ENCODE results near the gene POU6F2.
"Not testable (repeated sequence)": the region's sequence is repeated elsewhere in the genome, so short reads cannot be mapped to it uniquely, and the experiment has no call there.

Gene POU6F2

GRCh38 chr7:39375874-39376190 lies 398.1 kb downstream of the POU6F2 start:
- Histone ChIP-seq H3F3A (ENCODE audit: control insufficient read depth, insufficient read depth) (no peaks in the 10 kb centered on the region), H3K9me2 (replicated peaks; ENCODE audit: control insufficient read depth, low read length) (no peaks in the 10 kb centered on the region), H3K27me3 (ENCODE audit: control insufficient read depth, low read length) (peaks cover 4% of the 10 kb centered on the region; the same call in 1 of the 2 replicates), H4K20me1 (ENCODE audit: control insufficient read depth, insufficient read depth, low read depth, low read length) (no peaks in the 10 kb centered on the region), H3K79me2 (ENCODE audit: control insufficient read depth, low read length) (no peaks in the 10 kb centered on the region), H3K4me1 (ENCODE audit: control insufficient read depth, low read length) (no peaks in the 10 kb centered on the region), H3K36me3 (ENCODE audit: control insufficient read depth, low read length) (no peaks in the 10 kb centered on the region), H3K27ac (ENCODE audit: low read depth, low read length) (no peak overlapping the region), H3K4me2 (ENCODE audit: low read length) (no peak overlapping the region), H3K9me3 (ENCODE audit: control insufficient read depth, insufficient read depth, low read length) (no peaks in the 10 kb centered on the region), H3K4me3 (ENCODE audit: low read length) (no peak overlapping the region)
- TF ChIP-seq CTCF (IDR thresholded peaks at IDR 0.05; ENCODE audit: low read depth, low read length, poor library complexity, severe bottlenecking): no peak

GRCh38 chr7:39376881-39377280 lies 399.2 kb downstream of the POU6F2 start:
- H3K4me2 ChIP-seq (ENCODE audit: low read length); H3K9me3 ChIP-seq (ENCODE audit: control insufficient read depth, insufficient read depth, low read length); H4K20me1 ChIP-seq (ENCODE audit: control insufficient read depth, insufficient read depth, low read depth, low read length); H3K79me2 ChIP-seq (ENCODE audit: control insufficient read depth, low read length); H3K36me3 ChIP-seq (ENCODE audit: control insufficient read depth, low read length); H3K9me2 ChIP-seq (replicated peaks; ENCODE audit: control insufficient read depth, low read length); H3K27ac ChIP-seq (ENCODE audit: low read depth, low read length); H3K4me3 ChIP-seq (ENCODE audit: low read length); H3F3A ChIP-seq (ENCODE audit: control insufficient read depth, insufficient read depth); H3K4me1 ChIP-seq (ENCODE audit: control insufficient read depth, low read length); H3K27me3 ChIP-seq (ENCODE audit: control insufficient read depth, low read length): not testable (repeated sequence)

- Histone ChIP-seq H3K4me1 (ENCODE audit: control insufficient read depth, low read length) (no peaks in the 10 kb centered on the region), H3K27me3 (ENCODE audit: control insufficient read depth, low read length) (peaks cover 3% of the 10 kb centered on the region; the same call in 1 of the 2 replicates), H3K4me3 (ENCODE audit: low read length) (no peak overlapping the region), H3K9me3 (ENCODE audit: control insufficient read depth, insufficient read depth, low read length) (no peaks in the 10 kb centered on the region), H3F3A (ENCODE audit: control insufficient read depth, insufficient read depth) (no peaks in the 10 kb centered on the region), H3K79me2 (ENCODE audit: control insufficient read depth, low read length) (no peaks in the 10 kb centered on the region), H3K27ac (ENCODE audit: low read depth, low read length) (no peak overlapping the region), H3K36me3 (ENCODE audit: control insufficient read depth, low read length) (no peaks in the 10 kb centered on the region), H4K20me1 (ENCODE audit: control insufficient read depth, insufficient read depth, low read depth, low read length) (no peaks in the 10 kb centered on the region), H3K4me2 (ENCODE audit: low read length) (no peak overlapping the region), H3K9me2 (replicated peaks; ENCODE audit: control insufficient read depth, low read length) (no peaks in the 10 kb centered on the region)
- TF ChIP-seq EZH2phosphoT487 (IDR thresholded peaks at IDR 0.05; ENCODE audit: borderline replicate concordance, low read length) (no peak), CTCF (IDR thresholded peaks at IDR 0.05; ENCODE audit: low read depth, low read length, poor library complexity, severe bottlenecking) (no peak)
These were observed 401.7 kb downstream of the POU6F2 start for GRCh38 chr7:39379416-39379815.

- no peaks in the 10 kb centered on the region for H3K36me3 ChIP-seq (ENCODE audit: control insufficient read depth, low read length)
- TF ChIP-seq CTCF (IDR thresholded peaks at IDR 0.05; ENCODE audit: low read depth, low read length, poor library complexity, severe bottlenecking) (no peak), EZH2phosphoT487 (IDR thresholded peaks at IDR 0.05; ENCODE audit: borderline replicate concordance, low read length) (no peak)
These were observed 405.4 kb downstream of the POU6F2 start for GRCh38 chr7:39383136-39383535.

More at GRCh38 chr7:39383136-39383535, 405.4 kb downstream of the POU6F2 start:
- no peak overlapping the region for H3K4me2 ChIP-seq (ENCODE audit: low read length)
- H3F3A ChIP-seq (ENCODE audit: control insufficient read depth, insufficient read depth): no peaks in the 10 kb centered on the region
- no peak overlapping the region for H3K27ac ChIP-seq (ENCODE audit: low read depth, low read length)
- H3K79me2 ChIP-seq (ENCODE audit: control insufficient read depth, low read length): no peaks in the 10 kb centered on the region
- H3K4me1 ChIP-seq (ENCODE audit: control insufficient read depth, low read length): no peaks in the 10 kb centered on the region
- peaks cover 3% of the 10 kb centered on the region; the same call in 1 of the 2 replicates for H3K27me3 ChIP-seq (ENCODE audit: control insufficient read depth, low read length)
- H4K20me1 ChIP-seq (ENCODE audit: control insufficient read depth, insufficient read depth, low read depth, low read length): no peaks in the 10 kb centered on the region
- H3K4me3 ChIP-seq (ENCODE audit: low read length): no peak overlapping the region
- no peaks in the 10 kb centered on the region; the same call in 1 of the 2 replicates for H3K9me2 ChIP-seq (replicated peaks; ENCODE audit: control insufficient read depth, low read length)
- H3K9me3 ChIP-seq (ENCODE audit: control insufficient read depth, insufficient read depth, low read length): no peaks in the 10 kb centered on the region

Measured in DOHH2 (cell line).